CD4-positive, alpha-beta T cell treated with Interleukin-15 for 1 hour (primary cell): Measurements from ENCODE around the gene SLC30A4.

ENCODE experiments used
- DNase-seq: peaks from one replicate; pipeline ENCODE4 v3.0.0-alpha.2; 2020

The SLC30A4 gene

GRCh38 chr15:45449395-45449794 lies 73.2 kb downstream of the SLC30A4 start:
- DNase-seq = no peak

GRCh38 chr15:45448066-45448915 lies 74.3 kb downstream of the SLC30A4 start:
- peak; percentile 83 for DNase-seq

DNA sequence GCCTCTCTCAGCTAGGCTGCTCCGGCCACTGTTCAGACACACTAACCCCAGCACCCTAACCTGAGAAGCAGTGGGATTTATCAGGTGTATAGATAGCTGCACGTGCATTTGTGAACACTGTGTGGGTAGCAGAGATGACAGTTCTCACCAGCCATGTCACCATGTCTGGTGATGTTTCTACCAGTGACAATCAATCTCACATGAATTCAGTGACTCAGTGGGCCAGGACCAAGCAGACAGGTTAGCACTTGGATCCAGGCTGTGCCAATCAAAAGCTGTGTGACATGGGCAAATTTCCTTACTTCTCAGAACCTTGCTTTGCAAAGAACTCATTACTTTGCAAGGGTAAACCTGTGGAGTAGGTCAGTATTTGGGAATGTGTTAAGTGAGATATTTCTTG lies 78.9 kb downstream of the SLC30A4 start:
- DNase-seq = no peak

GRCh38 chr15:45442507-45443135 lies 79.9 kb downstream of the SLC30A4 start:
- DNase-seq = no peak

DNA sequence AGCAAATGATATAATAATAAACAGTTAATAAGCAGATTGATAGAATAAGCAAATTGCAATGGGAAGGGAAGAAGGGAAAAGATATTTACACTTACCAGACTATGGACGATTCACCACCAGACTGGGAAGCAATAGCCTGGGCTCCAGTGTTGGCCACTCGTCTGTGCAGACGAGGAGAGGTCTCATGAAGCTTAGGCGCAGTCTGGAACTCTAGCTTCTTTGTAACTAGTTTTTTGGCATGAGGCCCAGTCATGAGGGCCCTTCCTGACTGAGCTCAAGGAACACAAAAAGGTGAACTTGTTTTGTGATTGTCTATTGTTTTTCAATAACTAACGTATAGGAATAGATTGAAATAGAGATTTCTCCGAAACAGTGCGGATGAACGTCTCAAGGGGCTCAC lies 80.9 kb downstream of the SLC30A4 start:
- DNase-seq = no peak

- no peak for DNase-seq
These were observed 81.5 kb downstream of the SLC30A4 start for GRCh38 chr15:45441036-45441435.

DNA sequence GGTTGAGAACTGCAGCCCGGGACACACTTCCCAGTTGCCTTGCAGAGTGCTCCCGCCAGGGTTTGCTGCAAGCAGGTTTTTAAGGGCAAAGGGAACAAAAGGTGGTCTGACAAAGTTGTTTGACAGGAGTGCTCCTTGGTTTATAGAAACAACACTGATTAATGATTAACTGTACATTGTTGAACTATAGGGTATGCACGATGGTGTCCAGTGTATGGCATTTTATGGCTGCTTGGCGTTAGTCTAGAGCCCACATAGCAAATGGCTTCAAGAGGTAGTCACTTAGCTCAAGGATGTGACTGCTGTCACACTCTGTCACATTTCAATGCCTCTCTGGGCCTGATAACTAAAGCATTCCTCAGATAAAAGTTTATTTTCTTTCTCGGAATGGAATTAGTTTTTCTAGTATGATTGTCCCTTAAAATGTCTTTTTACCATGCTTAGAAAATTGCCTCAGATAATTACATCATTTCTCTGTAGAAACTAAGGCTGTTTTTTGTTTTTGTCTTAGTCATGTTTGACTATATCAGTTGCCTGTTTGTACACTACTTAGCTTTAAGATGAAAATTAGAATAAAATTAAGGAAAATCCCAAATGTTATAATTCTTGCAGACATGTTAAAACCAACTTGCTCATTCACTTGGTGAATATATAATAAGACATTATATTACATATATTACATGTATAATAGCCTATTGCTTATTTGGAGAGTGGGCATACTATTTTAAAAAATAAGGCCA lies 82.9 kb downstream of the SLC30A4 start:
- DNase-seq = no peak

- no peak for DNase-seq
These were observed 87.2 kb downstream of the SLC30A4 start for GRCh38 chr15:45435124-45435903.

GRCh38 chr15:45434078-45434567 lies 88.4 kb downstream of the SLC30A4 start:
- DNase-seq = no peak

- no peak for DNase-seq
These were observed 91.0 kb downstream of the SLC30A4 start for GRCh38 chr15:45431511-45431910.

DNA sequence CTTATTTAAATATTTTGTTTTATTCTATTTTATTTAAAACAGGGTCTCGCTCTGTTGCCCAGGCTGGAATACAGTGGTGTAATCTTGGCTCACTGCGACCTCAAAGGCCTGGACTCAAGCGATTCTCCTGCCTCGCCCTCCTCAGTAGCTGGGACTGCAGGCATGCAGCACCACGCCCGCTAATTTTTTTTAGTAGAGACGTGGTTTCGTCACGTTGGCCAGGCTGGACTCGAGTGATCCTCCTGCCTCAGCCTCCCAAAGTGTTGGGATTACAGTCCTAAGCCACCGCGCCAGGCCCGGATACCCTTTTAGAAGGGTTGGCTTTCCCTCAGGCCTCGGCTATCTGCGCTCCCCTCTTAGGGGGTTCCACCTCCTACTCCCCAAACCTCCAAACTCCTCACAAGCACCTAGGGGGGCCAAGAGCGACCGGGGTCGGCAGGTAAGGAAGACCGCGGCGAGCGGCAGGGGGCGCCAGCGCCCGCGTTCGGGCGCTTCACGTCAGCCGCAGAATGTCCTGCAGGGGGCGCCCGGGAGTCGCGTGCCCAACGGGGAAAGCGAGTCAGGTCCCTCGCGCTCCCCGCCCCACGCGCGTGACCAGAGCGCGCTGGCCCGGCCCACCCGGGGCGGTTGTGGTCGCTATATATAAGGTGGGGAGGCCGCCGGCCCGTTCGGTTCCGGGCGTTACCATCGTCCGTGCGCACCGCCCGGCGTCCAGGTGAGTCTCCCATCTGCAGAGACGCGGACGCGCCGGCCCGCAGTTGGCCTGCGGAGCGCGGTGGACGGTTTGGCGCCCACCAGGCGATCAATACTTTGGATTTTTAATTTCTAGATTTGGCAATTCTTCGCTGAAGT lies 92.4 kb downstream of the SLC30A4 start:
- DNase-seq = peak; percentile 75
